Keratinocyte (primary cell): ENCODE measurements around the gene CYP4V2. TPM values are rescaled to one million over a fixed set of nuclear protein-coding genes. Genes with fewer than 3 reads are reported as not detected.

Source experiments
- DNase-seq: peaks from one replicate; pipeline ENCODE4 v3.0.0-alpha.2; 2011; ENCODE audit warnings: low read depth, missing footprints, low spot score
- FAIRE-seq: peaks from 2 replicates; lab custom pipeline; 2011; peaks lifted over from hg19 to GRCh38; lab: Jason Lieb, UNC
- H2AFZ ChIP-seq: 2 replicates; pipeline ENCODE4 v1.6.0; 2012; ENCODE audit warnings: low read length, control low read depth, inconsistent platforms; ENCODE audit not compliant: control insufficient read depth
- H3K27ac ChIP-seq: 2 replicates; pipeline ENCODE4 v1.5.1; 2011; ENCODE audit warnings: low read length; ENCODE audit not compliant: control insufficient read depth, insufficient read depth
- H3K27me3 ChIP-seq: 3 replicates; pipeline ENCODE4 v1.6.0; 2011; ENCODE audit warnings: low read length; ENCODE audit not compliant: control insufficient read depth, insufficient read depth; ENCODE audit errors: extremely low read depth
- H3K36me3 ChIP-seq, 2 experiments: 2 replicates in 1 of 2; 3 replicates in 1 of 2; pipeline ENCODE4 v1.5.1; 2011; ENCODE audit warnings: low read length in 2 of 2, mild to moderate bottlenecking in 1 of 2; ENCODE audit not compliant: control insufficient read depth in 2 of 2, insufficient read depth in 2 of 2; ENCODE audit errors: extremely low read depth in 1 of 2
- H3K4me1 ChIP-seq: 3 replicates; pipeline ENCODE4 v1.5.1; 2011; ENCODE audit warnings: low read length; ENCODE audit not compliant: control insufficient read depth, insufficient read depth; ENCODE audit errors: extremely low read depth
- H3K4me2 ChIP-seq: 3 replicates; pipeline ENCODE4 v1.6.0; 2011; ENCODE audit warnings: low read depth, low read length; ENCODE audit not compliant: control insufficient read depth, insufficient read depth; ENCODE audit errors: extremely low read depth
- H3K4me3 ChIP-seq, 3 experiments: fragments of 200-600 bp in 1 of 3; sonication (generic) in 1 of 3; 2 replicates in 2 of 3; 3 replicates in 1 of 3; pipeline ENCODE4 v1.5.1; 2011 to 2016; ENCODE audit warnings: low read length in 3 of 3, mild to moderate bottlenecking in 3 of 3, control low read depth in 2 of 3, inconsistent platforms in 1 of 3, low read depth in 1 of 3, mixed read lengths in 1 of 3, mixed run types in 1 of 3, moderate library complexity in 1 of 3; ENCODE audit not compliant: control insufficient read depth in 2 of 3, insufficient read depth in 2 of 3; ENCODE audit errors: extremely low read depth in 1 of 3
- H3K79me2 ChIP-seq: 2 replicates; pipeline ENCODE4 v1.6.0; 2012; ENCODE audit warnings: low read length; ENCODE audit not compliant: control insufficient read depth, insufficient read depth
- H3K9ac ChIP-seq: 3 replicates; pipeline ENCODE4 v1.6.0; 2011; ENCODE audit warnings: low read length; ENCODE audit not compliant: control insufficient read depth, insufficient read depth; ENCODE audit errors: extremely low read depth
- H3K9me1 ChIP-seq: 3 replicates; pipeline ENCODE4 v1.6.0; 2011; ENCODE audit warnings: low read length; ENCODE audit not compliant: control insufficient read depth, insufficient read depth; ENCODE audit errors: extremely low read depth
- H3K9me3 ChIP-seq: 2 replicates; pipeline ENCODE4 v1.5.1; 2012; ENCODE audit warnings: low read depth, low read length; ENCODE audit not compliant: control insufficient read depth
- H4K20me1 ChIP-seq: 3 replicates; pipeline ENCODE4 v1.6.0; 2011; ENCODE audit warnings: low read length; ENCODE audit not compliant: control insufficient read depth, insufficient read depth; ENCODE audit errors: extremely low read depth
- CTCF ChIP-seq, 3 experiments: IDR thresholded peaks in 1 of 3; conservative IDR thresholded peaks in 1 of 3; optimal IDR thresholded peaks in 1 of 3; 2 replicates in 2 of 3; 3 replicates in 1 of 3; pipeline versions ENCODE3 to v1.5.1; 2011; ENCODE audit warnings: low read length in 3 of 3, mild to moderate bottlenecking in 3 of 3, moderate library complexity in 2 of 3, control low read depth in 1 of 3, inconsistent platforms in 1 of 3; ENCODE audit not compliant: insufficient read depth in 2 of 3; ENCODE audit errors: extremely low read depth in 1 of 3
- EZH2 ChIP-seq: IDR thresholded peaks from one replicate; pipeline ENCODE4 v1.6.1; 2012; ENCODE audit warnings: inconsistent platforms, mild to moderate bottlenecking, low read length, moderate library complexity
- dilution Hi-C: fragments of 300-500 bp; cut with MboI; formaldehyde crosslinking; loops from one replicate; pipeline ENCODE4 v1.7.0; 2020; ENCODE audit warnings: low sequenced_read_pairs; ENCODE audit not compliant: extremely low pct_ligation_motif_present
- polyA plus RNA-seq, 5 experiments: library from polyadenylated mRNA; depleted of rRNA in 3 of 5; stranded (reverse) in 3 of 5; stranded (forward) in 1 of 5; unstranded in 1 of 5; fragments of >200 nt; gene quantifications; 1 replicate in 1 of 5; 2 replicates in 3 of 5; 3 replicates in 1 of 5; pipeline versions ENCODE4 v1.2.1 to v1.2.3, GENCODE V29; 2011 to 2012; ENCODE audit warnings: missing spikeins in 2 of 5, low read depth in 1 of 5, low replicate concordance in 1 of 5

CYP4V2 gene
- polyA plus RNA-seq, 1 donor (not counting 4 experiments of a cell fraction or from before 2014, with no cell fraction given), result 8.8 TPM

- FAIRE-seq, result no peak
- no peaks in the 10 kb centered on the region for H3K79me2 ChIP-seq
These were observed 35.9 kb downstream of the CYP4V2 start, which contains the start of gene KLKB1 for GRCh38 chr4:186227221-186227620. Gene KLKB1, plus strand, starts transcription at chr4:186227507. Its CDS starts 689 bp downstream, at chr4:186228196.

GRCh38 chr4:186227744-186228513 is 36.6 kb downstream of the CYP4V2 start:
- Histone ChIP-seq H3K27ac (no peak overlapping the region), H3K4me3 (no peak overlapping the region), H3K27me3 (no peaks in the 10 kb centered on the region), H3K4me2 (no peak overlapping the region), H3K9me1 (no peaks in the 10 kb centered on the region), H3K4me1 (no peaks in the 10 kb centered on the region), H3K9me3 (no peaks in the 10 kb centered on the region), H2AFZ (no peak overlapping the region), H3K79me2 (no peaks in the 10 kb centered on the region), H3K9ac (no peak overlapping the region), H3K36me3 (no peaks in the 10 kb centered on the region), H4K20me1 (no peaks in the 10 kb centered on the region)
- FAIRE-seq (no peak), DNase-seq (no peak)
- TF ChIP-seq CTCF (optimal IDR thresholded peaks at IDR 0.05 in 1 of 3, IDR thresholded peaks at IDR 0.05 in 1 of 3, conservative IDR thresholded peaks at IDR 0.05 in 1 of 3; ENCODE audit: extremely low read depth in 1 of 3, insufficient read depth in 2 of 3, low read length in 3 of 3), result no peak
- dilution Hi-C loops, result no loop called here

More at GRCh38 chr4:186227221-186227620, 35.9 kb downstream of the CYP4V2 start, which contains the start of gene KLKB1:
- H3K4me3 ChIP-seq, result no peak within 1 kb of the TSS
- H3K4me1 ChIP-seq, result no peaks in the 10 kb centered on the region
- H3K27me3 ChIP-seq, result no peaks in the 10 kb centered on the region
- no peak within 1 kb of the TSS for H2AFZ ChIP-seq
- no peak for TF ChIP-seq EZH2
- DNase-seq, result no peak
- no peaks in the 10 kb centered on the region for H3K9me3 ChIP-seq
- no peaks in the 10 kb centered on the region for H3K9me1 ChIP-seq
- H3K4me2 ChIP-seq, result no peak within 1 kb of the TSS
- no peaks in the 10 kb centered on the region for H3K36me3 ChIP-seq
- no peak within 1 kb of the TSS for H3K9ac ChIP-seq
- H3K27ac ChIP-seq, result no peak within 1 kb of the TSS
- H4K20me1 ChIP-seq, result no peaks in the 10 kb centered on the region
- dilution Hi-C loops, result no loop called here
